Activated CD8-positive, alpha-beta memory T cell treated with anti-CD3 and anti-CD28 coated beads for 36 hours (primary cell): Measurements from ENCODE around the gene LARGE1. TPM values are rescaled to one million over a fixed set of nuclear protein-coding genes. Genes with fewer than 3 reads are reported as not detected.
"Not testable (repeated sequence)": the region's sequence is repeated elsewhere in the genome, so short reads cannot be mapped to it uniquely, and the experiment has no call there.

Experiments
- CTCF ChIA-PET: fragments of 350-600 bp; sonication (Branson Sonifier 250); formaldehyde crosslinking; loops from one replicate; lab custom pipeline; 2021; ENCODE audit warnings: antibody characterized with exemption; lab: Charles Lee
- POLR2A ChIA-PET: fragments of 350-600 bp; sonication (Branson Sonifier 250); formaldehyde crosslinking; loops from one replicate; lab custom pipeline; 2021; ENCODE audit warnings: antibody characterized with exemption; lab: Charles Lee
- total RNA-seq, 2 experiments: library from RNA; stranded (reverse); gene quantifications; one replicate each; pipeline ENCODE4 v1.2.3, GENCODE V29; 2021

Gene LARGE1
- total RNA-seq, 2 experiments from 2014 or later = 0.17 to 0.38 TPM

GRCh38 chr22:33865248-33865647 is 55.0 kb downstream of the LARGE1 start:
- CTCF ChIA-PET = no interaction called here

GRCh38 chr22:33864723-33865130 is 55.5 kb downstream of the LARGE1 start:
- ChIA-PET CTCF (no interaction called here), POLR2A (no interaction called here)

More at GRCh38 chr22:33865248-33865647, 55.0 kb downstream of the LARGE1 start:
- POLR2A ChIA-PET = no interaction called here

DNA sequence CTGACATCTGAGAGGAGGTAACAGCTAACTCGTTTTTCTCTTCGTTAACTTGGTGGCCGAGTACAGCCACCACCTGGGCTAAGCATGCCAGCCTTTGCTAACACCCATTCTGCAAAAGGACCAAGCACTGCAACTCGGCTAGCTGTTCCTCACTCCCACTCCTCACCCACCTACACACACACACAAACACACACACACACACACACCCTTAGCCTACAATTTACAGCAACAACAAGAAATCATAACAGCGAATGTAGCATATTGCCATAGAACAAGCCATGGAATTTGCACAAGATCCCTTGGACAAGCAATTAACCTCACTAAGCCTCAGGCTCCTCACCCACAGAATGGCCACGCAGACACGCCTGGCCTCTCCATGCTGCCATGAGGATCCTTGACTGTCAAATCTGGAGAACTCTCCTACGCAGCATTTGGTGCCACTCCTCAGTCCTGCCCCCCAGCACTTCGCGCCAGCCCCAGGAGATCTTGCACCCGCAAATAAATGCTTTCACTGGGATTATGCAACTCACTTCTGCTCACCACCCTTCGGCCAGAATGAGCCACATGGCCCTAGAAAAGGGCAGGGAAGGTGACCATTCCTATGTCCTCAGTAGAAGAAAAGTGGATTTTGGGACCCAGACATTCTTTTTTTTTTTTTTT is 58.9 kb downstream of the LARGE1 start:
- ChIA-PET POLR2A (no interaction called here), CTCF (no interaction called here)

- CTCF ChIA-PET = no interaction called here
- POLR2A ChIA-PET = no interaction called here
These were observed 59.9 kb downstream of the LARGE1 start for GRCh38 chr22:33860386-33860785.

GRCh38 chr22:33859311-33859710 is 61.0 kb downstream of the LARGE1 start:
- ChIA-PET POLR2A (no interaction called here), CTCF (no interaction called here)

DNA sequence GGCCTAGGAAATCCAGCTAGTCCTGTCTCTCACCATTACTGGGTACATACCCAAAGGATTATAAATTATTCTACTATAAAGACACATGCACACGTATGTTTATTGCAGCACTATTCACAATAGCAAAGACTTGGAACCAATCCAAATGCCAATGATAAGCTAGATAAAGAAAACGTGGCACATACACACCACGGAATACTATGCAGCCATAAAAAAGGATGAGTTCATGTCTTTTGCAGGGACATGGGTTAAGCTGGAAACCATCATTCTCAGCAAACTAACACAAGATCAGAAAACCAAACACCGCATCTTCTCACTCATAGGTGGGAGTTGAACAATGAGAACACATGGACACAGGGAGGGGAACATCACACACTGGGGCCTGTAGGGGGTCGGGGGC is 61.6 kb downstream of the LARGE1 start:
- POLR2A ChIA-PET, CTCF ChIA-PET: not testable (repeated sequence)

- CTCF ChIA-PET, POLR2A ChIA-PET: not testable (repeated sequence)
These were observed 62.5 kb downstream of the LARGE1 start for GRCh38 chr22:33857767-33858166.

GRCh38 chr22:33854724-33855123 is 65.6 kb downstream of the LARGE1 start:
- ChIA-PET CTCF (no interaction called here), POLR2A (no interaction called here)

DNA sequence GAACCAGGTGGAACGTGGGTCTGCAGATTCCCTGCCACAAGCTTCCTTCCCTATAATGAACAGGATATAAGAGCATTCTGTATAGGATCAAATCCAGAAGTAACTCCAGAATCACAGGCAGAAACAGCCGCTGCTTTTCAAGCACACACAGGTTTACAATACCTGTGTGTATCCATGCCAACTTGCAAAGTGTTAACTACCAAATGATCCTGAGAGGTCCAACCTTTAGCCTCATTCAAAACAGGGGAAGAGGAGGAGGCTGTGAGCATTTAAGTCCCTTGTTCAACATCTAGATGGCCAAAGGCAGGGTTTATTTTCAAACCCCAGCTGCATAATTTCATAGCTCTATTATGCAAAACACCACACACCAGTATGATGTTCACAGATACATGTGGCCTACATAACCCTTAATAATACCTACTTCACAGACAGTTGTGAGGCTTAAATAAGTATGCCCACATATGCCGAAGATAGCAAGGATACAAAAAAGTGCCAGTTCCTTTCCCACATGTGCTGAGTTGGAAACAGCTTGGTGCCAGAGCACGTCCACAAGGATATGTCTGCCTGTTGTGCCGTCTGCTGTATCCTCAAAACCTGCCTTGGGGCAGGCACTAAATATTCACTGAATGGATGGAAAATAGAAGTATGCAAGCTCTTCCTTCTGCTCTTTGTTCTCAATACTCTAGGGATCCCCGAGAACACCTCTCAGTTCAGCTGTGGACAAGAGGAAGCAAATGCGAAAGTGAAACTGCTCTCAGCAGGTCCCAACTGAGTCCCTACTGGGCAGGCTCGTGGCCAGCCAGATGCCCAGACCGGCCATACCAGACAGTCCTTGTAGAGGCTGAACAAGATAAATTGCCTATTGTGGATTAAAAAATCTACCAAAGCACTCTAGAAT is 66.8 kb downstream of the LARGE1 start:
- CTCF ChIA-PET = no interaction called here
- POLR2A ChIA-PET = no interaction called here

GRCh38 chr22:33851821-33852384 is 68.4 kb downstream of the LARGE1 start:
- CTCF ChIA-PET = no interaction called here
- POLR2A ChIA-PET = no interaction called here

DNA sequence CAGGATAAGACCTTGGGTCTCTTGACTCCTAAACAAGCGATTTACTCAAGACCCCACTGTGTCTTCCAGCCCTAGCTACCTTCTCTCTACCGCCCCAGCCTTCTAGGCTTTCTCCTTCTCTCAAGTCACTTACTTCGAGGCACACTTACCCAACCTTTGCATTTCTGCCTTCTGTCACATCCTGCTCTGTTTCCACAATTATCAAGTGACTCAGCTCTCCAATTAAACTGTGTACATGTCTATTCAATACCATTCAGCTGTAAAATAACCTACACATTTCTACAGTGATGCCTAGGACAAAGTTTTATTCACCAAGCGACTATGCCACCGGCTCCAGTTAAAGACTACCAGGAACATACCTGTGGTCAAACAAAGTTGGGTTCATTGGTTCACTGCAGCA is 69.0 kb downstream of the LARGE1 start:
- CTCF ChIA-PET = no interaction called here

DNA sequence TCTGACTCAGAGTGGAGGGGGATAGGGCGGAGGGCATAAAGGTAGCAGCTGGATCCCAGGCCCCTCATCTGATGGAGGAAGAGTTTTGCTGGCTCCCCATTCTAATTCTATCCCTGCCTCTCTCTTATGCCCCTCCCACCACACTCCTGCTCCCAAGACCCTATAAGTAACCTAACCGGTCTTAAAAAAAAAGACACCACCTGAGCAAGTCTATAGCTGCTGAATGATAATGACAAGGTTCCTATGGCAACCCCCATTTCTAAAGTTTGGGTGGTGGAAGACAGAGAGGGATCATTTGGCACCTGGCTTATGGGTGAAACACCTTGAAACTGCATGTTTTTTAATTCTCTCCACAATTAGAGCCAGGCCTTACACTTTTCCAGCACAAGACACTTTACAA is 69.6 kb downstream of the LARGE1 start:
- CTCF ChIA-PET = no interaction called here

More for the DNA sequence above, 69.0 kb downstream of the LARGE1 start:
- POLR2A ChIA-PET = no interaction called here

DNA sequence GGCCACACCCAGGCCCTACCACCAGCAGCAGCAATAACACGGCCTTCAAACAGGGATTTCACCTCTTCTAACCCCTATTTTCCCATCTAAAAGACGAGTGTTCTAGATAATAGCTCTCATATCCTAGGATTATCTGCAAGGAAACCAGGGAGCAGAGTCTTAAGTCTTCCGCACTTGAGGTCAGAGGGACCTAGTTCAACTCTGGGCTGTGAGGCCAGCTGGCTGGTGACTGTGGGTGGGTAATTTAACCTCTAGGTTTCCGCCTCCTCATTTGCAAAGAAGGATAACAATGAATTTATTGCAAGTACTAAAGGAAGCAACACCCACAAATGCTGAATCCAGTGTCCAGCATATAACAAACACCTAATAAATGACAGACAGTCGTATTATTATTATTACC is 70.1 kb downstream of the LARGE1 start:
- CTCF ChIA-PET = no interaction called here
- POLR2A ChIA-PET = no interaction called here

More for the DNA sequence above, 69.6 kb downstream of the LARGE1 start:
- POLR2A ChIA-PET = no interaction called here

DNA sequence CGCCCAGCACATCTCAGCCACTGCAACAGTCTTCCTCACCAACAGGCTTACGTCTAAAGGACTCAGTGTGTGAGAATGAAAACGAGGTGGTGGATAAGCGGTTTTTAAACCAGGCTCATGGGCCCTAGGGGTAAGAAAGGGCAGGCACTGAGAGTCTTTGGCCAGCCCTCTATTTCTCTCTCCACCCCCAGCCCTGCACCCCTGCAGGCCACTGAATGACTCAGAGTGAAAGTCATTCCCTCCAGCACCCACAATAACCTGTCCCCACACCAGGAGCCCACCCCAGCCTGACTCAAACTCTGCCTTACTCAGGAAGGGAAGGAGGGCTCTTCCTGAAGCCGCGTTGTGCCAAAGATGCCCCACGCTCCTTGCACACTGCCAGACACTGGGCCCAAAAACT is 72.0 kb downstream of the LARGE1 start:
- ChIA-PET POLR2A (no interaction called here), CTCF (no interaction called here)

- ChIA-PET CTCF (no interaction called here), POLR2A (no interaction called here)
These were observed 76.0 kb downstream of the LARGE1 start for GRCh38 chr22:33844273-33844672.

- ChIA-PET CTCF (no interaction called here), POLR2A (no interaction called here)
These were observed 77.7 kb downstream of the LARGE1 start for GRCh38 chr22:33842421-33843094.

DNA sequence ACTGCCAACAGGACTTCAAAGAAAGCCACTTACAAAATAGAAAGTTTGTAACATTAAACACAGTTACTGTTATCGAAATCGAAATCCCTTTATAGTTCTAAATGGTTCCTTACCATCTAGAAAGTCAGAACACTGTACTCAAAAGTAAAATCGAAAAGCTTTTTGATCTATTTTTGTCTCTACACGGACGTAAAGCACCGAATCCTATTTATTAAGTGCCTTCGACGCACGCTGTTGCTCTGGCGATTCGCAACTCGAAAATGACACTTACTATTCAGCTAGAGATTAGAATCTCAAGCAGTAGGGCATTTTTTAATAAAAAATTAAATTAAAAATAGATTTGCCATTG is 78.3 kb downstream of the LARGE1 start:
- CTCF ChIA-PET = no interaction called here
- POLR2A ChIA-PET = no interaction called here

GRCh38 chr22:33841281-33842005 is 78.8 kb downstream of the LARGE1 start:
- CTCF ChIA-PET = no interaction called here
- POLR2A ChIA-PET = no interaction called here

- ChIA-PET CTCF (interaction anchor here (0.6 kb wide), 1 partner anchor 12 kb away, joined by 3 read pairs; no protein-coding TSS in a partner anchor), POLR2A (no interaction called here)
These were observed 81.6 kb downstream of the LARGE1 start for GRCh38 chr22:33838644-33839043.
